Cardiac muscle cell (in vitro differentiated cells and primary cell): Measurements from ENCODE around the gene IL17RE. TPM values are rescaled to one million over a fixed set of nuclear protein-coding genes. Genes with fewer than 3 reads are reported as not detected.
"Not testable (repeated sequence)": the region's sequence is repeated elsewhere in the genome, so short reads cannot be mapped to it uniquely, and the experiment has no call there.

ENCODE experiments used
- DNase-seq, 2 donors: peaks; one replicate each; pipeline versions ENCODE4 v3.0.0 to v3.0.0-alpha.2; 2010 to 2017; ENCODE audit warnings: low read depth in 1 of 2, low spot score in 1 of 2
- H3K27ac ChIP-seq: fragments of 200-600 bp; sonication (generic); 2 replicates; pipeline ENCODE4 v1.5.1; 2016
- H3K27me3 ChIP-seq: fragments of 200-600 bp; sonication (generic); 2 replicates; pipeline ENCODE4 v1.6.0; 2016; ENCODE audit warnings: control low read depth
- H3K36me3 ChIP-seq: fragments of 200-600 bp; sonication (generic); 2 replicates; pipeline ENCODE4 v1.5.1; 2016; ENCODE audit warnings: control low read depth
- H3K4me1 ChIP-seq: fragments of 200-600 bp; sonication (generic); 2 replicates; pipeline ENCODE4 v1.8.1; 2017; ENCODE audit warnings: low read depth, mild to moderate bottlenecking, mixed run types
- H3K4me3 ChIP-seq: fragments of 200-600 bp; sonication (generic); 2 replicates; pipeline ENCODE4 v1.5.1; 2016; ENCODE audit warnings: mild to moderate bottlenecking
- H3K9me3 ChIP-seq: fragments of 200-600 bp; sonication (generic); 2 replicates; pipeline ENCODE4 v1.5.1; 2017; ENCODE audit warnings: low read depth, mild to moderate bottlenecking, control low read depth
- polyA plus RNA-seq: library from polyadenylated mRNA; unstranded; fragments of >200 nt; fragmentation: Nextera tagmentation; extraction: Ambion mirVana; gene quantifications from 2 replicates; pipeline ENCODE4 v1.2.1, GENCODE V29; 2016
- total RNA-seq: library from RNA; depleted of rRNA; stranded (reverse); fragments of >200 nt; gene quantifications from 2 replicates; pipeline ENCODE4 v1.2.3, GENCODE V29; 2016
- TF ChIP-seq, protein P1 (sequence below): IDR thresholded peaks from 2 replicates; pipeline ENCODE4 v1.5.1; 2012; ENCODE audit warnings: low read depth, mild to moderate bottlenecking, low read length

IL17RE gene
- total and polyA plus RNA-seq, 2 experiments from 2014 or later, result 1.2 to 1.3 TPM

DNA sequence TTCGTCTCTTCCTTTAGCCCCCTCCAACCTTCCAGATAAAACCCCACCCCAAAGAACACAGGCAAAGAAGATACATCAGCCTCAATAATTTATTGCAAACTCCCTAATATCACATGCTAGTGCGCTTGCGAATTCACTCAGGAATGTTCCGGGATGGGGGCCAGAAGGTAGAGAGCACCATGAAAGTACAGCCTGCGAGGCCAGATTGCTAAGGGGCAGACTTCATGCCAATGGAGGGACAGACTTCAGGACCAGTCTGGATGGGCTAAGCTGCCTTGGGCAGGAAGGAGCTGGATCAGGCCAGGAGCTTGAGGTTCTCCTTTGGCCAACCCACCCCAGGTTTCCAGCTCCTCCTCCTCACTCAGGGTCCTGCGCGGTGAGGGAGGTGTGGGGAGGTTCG lies 36.0 kb upstream of the IL17RE start:
- Histone ChIP-seq H3K4me1 (peaks cover 15% of the 10 kb centered on the region), H3K36me3 (no peaks in the 10 kb centered on the region), H3K27me3 (no peaks in the 10 kb centered on the region), H3K4me3 (no peak overlapping the region), H3K27ac (no peak overlapping the region), H3K9me3 (no peaks in the 10 kb centered on the region)
- TF ChIP-seq, protein P1, sequence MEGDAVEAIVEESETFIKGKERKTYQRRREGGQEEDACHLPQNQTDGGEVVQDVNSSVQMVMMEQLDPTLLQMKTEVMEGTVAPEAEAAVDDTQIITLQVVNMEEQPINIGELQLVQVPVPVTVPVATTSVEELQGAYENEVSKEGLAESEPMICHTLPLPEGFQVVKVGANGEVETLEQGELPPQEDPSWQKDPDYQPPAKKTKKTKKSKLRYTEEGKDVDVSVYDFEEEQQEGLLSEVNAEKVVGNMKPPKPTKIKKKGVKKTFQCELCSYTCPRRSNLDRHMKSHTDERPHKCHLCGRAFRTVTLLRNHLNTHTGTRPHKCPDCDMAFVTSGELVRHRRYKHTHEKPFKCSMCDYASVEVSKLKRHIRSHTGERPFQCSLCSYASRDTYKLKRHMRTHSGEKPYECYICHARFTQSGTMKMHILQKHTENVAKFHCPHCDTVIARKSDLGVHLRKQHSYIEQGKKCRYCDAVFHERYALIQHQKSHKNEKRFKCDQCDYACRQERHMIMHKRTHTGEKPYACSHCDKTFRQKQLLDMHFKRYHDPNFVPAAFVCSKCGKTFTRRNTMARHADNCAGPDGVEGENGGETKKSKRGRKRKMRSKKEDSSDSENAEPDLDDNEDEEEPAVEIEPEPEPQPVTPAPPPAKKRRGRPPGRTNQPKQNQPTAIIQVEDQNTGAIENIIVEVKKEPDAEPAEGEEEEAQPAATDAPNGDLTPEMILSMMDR, result no peak
- peak in 1 of 2 donors; percentile 61 for DNase-seq

DNA sequence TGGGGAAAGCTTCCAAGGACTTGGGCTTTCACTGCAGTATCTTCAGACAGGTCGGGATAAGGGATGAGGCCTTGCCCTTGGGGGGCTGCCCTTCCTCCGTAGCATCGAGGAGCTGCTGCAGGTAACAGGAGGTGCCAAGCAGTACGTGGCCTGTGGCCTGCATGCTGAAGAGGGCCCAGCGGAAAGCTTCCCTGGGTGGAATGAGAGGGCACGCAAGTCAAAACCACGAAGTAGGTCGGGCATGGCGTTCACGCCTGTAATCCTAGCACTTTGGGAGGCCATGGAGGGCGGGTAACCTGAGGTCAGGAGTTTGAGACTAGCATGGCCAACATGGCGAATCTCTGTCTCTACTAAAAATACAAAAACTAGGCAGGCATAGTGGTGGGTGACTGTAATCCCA lies 35.5 kb upstream of the IL17RE start:
- TF ChIP-seq, protein P1, result no peak
- Histone ChIP-seq H3K4me3 (no peak overlapping the region), H3K27ac (no peak overlapping the region), H3K36me3 (no peaks in the 10 kb centered on the region), H3K4me1 (peaks cover 15% of the 10 kb centered on the region), H3K27me3 (no peaks in the 10 kb centered on the region), H3K9me3 (no peaks in the 10 kb centered on the region)
- DNase-seq, result no peak

DNA sequence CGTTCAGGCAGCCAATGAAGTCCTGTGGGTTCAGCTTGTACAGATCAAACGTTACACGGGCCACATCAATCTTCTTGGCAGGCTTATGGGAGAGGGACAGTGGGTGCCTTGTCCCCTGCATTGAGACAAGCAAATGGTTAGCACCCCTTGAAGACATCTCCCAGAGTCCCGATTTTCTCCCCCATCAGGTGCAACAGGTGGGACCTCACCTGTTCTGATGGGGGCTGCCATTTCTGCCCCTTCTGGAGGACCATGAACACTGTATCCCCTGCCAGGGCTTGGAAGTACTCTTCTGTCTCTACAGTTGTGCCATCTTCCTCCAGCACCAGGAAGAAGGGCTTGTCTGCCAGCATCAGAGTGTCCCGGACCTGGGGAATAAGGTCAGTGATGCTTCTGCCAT lies 32.7 kb upstream of the IL17RE start:
- Histone ChIP-seq H3K9me3 (no peaks in the 10 kb centered on the region), H3K4me1 (peaks cover 4% of the 10 kb centered on the region), H3K27me3 (no peaks in the 10 kb centered on the region), H3K36me3 (no peaks in the 10 kb centered on the region), H3K4me3 (no peak overlapping the region), H3K27ac (no peak overlapping the region)
- DNase-seq, result no peak
- TF ChIP-seq, protein P1, result no peak

DNA sequence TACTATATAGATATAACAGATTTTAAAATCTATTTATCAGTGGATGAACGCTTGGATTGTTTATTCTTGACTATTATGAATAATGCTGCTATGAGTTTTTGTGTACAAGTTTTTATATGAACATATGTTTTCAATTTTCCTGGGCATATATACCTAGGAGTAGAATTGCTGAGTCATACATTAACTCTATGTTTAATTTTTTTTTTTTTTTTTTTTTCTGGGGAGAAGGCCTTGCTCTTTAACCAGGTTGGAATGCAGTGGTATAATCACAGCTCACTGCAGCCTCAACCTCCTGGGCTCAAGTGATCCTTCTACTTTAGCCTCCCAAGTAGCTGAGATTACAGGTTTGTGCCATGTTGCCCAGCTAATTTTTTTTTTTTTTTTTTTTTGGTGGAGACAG lies 31.7 kb upstream of the IL17RE start:
- Histone ChIP-seq H3K4me3 (no peak overlapping the region), H3K27me3 (no peaks in the 10 kb centered on the region), H3K27ac (no peak overlapping the region), H3K9me3 (no peaks in the 10 kb centered on the region), H3K36me3 (no peaks in the 10 kb centered on the region), H3K4me1 (no peaks in the 10 kb centered on the region)
- TF ChIP-seq, protein P1, result no peak
- DNase-seq, result peak in 1 of 2 donors; percentile 67

DNA sequence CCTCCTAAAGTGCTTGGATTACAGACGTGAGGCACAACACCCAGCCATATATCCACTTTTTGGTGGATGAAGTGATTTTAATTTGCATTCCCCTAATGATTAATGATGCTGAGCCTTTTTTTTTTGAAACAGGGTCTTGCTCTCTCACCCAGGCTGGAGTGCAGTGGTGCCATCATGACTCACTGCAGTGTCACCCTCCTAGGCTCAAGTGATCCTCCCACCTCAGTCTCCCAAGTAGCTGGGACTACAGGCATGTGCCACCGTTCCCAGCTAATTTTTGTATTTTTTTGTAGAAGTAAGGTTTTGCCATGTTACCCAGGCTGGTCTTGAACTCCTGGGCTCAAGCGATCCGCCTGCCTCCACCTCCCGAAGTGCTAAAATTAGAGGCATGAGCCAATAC lies 30.6 kb upstream of the IL17RE start:
- H3K9me3 ChIP-seq, H3K27me3 ChIP-seq, H3K27ac ChIP-seq, H3K36me3 ChIP-seq, H3K4me3 ChIP-seq, DNase-seq, H3K4me1 ChIP-seq: not testable (repeated sequence)

DNA sequence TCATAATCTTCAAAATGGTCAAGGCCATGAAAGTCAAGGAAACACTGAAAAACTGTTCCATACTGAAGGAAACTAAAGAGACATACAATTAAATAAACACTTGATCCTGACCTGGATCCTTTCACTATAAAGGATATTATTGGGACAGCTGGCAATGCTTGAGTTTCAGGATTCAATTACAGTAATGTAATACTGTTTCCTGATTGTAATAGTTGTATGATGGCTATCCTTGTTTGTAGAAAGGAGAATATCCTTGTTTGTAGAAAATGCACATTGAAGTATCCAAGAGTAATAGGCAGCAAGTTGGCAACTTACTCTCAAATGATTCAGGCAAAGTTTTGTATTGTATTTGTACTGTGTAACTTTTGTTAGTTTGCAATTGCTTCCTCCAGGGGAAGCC lies 27.2 kb upstream of the IL17RE start:
- TF ChIP-seq, protein P1, result no peak
- no peaks in the 10 kb centered on the region for H3K36me3 ChIP-seq
- no peaks in the 10 kb centered on the region for H3K9me3 ChIP-seq
- H3K4me1 ChIP-seq, result no peaks in the 10 kb centered on the region
- DNase-seq, result no peak
- no peak overlapping the region for H3K4me3 ChIP-seq
- H3K27ac ChIP-seq, result no peak overlapping the region
- H3K27me3 ChIP-seq, result no peaks in the 10 kb centered on the region

DNA sequence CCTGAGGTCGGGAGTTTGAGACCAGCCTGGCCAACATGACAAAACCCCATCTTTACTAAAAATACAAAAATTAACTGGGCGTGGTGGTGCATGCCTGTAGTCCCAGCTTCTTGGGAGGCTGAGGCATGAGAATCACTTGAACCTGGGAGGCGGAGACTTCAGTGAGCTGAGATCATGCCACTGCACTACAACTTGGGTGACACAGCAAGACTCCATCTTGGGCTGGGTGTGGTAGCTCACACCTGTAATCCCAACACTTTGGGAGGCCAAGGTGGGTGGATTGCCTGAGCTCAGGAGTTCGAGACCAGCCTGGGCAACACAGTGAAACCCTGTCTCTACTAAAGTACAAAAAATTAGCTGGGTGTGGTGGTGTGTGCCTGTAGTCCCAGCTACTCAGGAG lies 26.4 kb upstream of the IL17RE start:
- not testable (repeated sequence) for H3K4me1 ChIP-seq, H3K4me3 ChIP-seq, H3K9me3 ChIP-seq, H3K27me3 ChIP-seq, H3K27ac ChIP-seq, H3K36me3 ChIP-seq, DNase-seq
